Stimulated activated CD4-positive, alpha-beta T cell treated with anti-CD3 and anti-CD28 coated beads, Interleukin-12 subunit alpha, Interleukin-12 subunit beta, amount 100 ng/mL, for 4 hours (primary cell): ENCODE measurements around the gene AGXT.
A peak's percentile ranks its signal among the peaks of the same experiment; 100 is the strongest.

Experiments
- DNase-seq: peaks from one replicate; pipeline ENCODE4 v3.0.0-alpha.2; 2020

Gene AGXT

DNA sequence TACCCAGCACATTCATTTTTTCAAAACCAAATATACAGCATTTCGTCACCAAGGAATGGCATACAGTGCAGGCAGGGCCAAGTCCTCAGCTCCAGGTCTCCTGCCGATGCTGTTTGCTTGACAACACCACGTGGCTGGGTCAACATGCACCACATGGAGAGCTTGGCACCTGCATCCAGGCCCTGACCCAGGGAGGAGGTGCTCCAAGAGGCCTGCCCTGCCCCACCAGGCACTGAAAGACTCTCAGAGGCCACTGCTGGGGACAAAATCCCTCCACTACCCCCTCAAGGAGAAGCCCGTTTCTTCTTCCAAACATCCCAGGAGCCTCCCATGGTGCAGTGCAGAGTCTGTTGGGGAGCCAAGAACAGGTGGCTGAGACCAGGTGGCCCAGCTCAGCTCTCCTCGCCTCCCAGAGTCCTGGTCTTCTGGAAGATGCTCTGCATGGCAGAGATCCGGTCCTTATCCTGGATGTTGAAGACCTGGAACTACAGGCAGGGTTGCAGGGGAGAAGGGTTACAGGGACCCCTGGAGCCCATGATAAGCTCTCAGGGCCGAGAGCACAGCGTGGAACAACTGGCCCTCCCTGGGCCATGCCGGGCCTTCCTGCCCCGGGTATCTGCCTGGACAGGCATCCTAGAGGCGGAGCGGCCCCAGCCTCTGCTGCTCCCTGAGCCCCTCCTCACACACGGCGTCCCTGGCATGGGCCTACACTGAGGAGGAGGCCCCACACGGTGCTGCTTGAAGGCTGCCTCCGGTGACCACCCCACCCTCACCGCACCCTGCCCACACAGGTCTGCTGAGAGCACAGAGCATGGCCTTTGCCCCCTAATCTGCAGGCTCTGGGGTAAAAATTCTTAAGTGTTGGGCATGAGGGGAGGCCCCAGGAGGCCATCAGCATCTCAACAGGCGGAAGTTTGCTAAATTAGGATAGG lies 18.3 kb downstream of the AGXT start:
- DNase-seq = no peak

DNA sequence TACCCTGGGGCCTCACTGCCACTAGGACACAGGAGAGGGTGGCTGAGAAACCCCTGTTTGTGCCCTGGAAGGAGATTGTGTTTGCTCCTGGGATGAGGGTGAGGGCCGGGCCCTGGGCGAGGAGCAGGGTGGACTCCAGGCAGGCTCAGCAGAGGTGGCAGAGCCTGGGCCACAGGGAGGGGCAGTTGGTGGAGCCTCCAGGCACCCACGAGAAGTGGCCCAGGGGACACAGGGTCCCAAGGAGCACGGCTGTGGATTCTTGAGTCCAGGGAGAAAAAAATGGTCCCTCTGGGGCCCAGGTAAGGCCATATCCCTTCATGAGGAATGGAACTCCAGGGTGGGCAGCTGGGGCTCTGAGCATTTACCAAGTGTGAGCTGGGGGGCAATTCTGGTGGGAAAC lies 19.0 kb downstream of the AGXT start:
- DNase-seq = no peak

DNA sequence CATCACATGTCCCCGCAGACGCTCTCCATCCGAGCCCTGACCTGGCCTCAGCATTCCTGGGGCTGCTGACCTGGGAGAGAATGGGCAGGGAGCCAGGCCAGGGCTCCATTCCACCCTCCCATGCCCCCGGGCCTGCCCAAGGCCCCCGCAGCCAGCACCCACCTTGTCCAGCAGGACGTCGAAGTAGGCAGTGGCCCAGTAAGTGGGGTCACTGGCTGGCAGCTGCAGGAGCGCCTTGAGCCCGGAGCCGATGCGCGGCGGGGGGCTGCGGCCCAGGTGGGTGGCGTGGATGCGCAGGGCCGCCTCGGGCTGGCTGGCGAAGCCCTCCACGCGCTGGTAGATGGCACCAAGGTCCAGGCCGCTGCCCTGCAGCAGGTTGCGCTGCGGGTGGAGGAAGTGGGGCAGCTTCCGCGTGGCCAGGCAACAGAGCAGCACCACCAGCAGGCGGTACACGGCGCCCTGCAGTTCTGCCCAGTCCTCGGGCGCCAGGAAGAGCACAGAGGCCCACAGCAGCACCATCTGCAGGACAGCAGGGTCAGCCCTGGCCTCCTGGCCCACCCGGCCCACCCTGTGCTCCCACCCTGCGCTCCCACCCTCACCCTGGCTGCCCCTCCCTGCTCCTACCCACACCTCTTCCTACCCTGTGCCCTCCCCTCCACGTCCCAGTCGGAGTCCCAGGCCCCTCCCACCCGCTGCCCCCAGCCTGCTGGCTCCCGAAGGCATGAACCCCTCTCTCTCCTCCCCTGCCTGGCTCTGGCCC lies 19.7 kb downstream of the AGXT start:
- DNase-seq = no peak

DNA sequence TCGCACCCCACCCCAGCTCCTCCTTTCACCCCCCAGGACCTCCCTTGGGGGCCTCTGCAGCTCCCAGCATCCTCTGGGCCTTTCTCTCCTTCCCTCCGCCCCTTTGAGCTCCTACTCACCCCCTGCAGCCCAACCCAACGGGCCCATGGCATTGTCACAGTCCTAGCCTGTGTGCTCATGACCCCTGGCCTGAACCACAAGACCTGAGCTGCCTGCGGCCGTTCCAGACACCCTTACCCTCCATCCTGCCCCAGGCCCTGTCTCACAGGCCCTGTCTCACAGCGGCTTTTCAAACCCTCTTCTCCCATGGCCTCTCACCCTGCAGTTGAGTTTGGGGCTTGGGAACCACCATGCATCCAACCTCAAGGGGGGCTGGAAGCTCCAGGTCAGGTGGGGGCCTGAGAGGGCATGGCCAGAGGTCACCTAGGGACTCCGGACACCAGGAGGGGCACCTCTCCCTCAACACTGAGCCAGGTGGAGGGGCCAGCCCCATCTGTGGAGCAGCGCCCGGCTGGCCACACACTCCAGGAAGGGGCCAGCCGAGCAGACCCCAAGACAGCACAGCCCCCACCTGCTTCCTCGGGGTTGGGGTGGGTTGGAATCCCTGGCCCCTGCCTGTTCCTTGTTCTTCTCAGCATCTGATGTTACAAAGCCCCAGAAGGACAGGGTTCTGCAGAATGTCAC lies 20.4 kb downstream of the AGXT start:
- no peak for DNase-seq

DNA sequence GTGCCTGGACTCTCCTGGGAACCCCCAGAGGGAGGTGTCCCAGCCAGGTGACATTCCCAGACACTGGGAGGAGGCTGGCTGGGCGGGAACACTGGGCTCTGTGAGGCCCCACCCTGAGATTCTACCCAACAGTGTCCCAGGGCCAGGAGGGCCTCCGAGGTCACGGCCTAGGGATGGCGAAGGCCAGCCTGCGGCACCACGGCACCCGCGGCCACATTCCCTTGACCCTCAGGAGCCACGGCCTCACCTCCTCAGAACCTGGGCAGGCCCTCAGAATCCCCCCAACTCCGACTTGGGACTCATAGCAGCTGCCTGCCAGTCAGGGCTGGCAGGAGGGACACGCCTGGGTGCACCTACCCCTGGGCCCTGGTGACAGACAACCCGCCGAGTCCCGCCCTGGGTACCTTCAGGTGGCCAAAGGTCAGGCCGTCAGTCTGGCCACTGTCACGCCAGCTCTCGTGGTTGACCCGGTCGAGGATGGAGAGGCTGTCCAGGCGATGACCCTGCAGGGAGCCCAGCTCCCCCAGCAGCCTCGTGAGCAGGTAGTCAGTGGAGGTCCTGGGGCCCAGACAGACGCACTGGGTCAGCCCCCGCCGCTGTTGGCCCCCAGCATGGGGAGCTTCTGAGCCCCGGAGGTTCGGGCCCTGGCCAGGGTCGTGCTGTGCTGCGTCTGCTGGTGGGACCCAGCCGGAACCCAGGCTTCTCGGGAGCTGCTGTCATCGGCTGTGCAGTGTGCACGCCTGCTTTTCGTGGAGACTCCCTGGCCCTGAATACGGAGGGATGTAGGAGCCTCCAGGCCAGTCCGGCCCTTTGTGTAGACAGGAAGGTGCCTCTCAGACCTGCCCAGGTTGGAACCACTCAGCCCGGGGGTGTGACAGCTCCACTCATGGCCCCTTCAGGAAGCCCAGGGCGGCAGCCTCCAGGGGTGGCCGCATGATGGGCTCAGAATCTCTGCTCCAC lies 21.3 kb downstream of the AGXT start:
- no peak for DNase-seq

GRCh38 chr2:240890691-240891090 lies 22.1 kb downstream of the AGXT start:
- DNase-seq = no peak

GRCh38 chr2:240891492-240892340 lies 23.1 kb downstream of the AGXT start:
- no peak for DNase-seq

GRCh38 chr2:240892356-240892755 lies 23.7 kb downstream of the AGXT start:
- DNase-seq = no peak

- no peak for DNase-seq
These were observed 24.3 kb downstream of the AGXT start for GRCh38 chr2:240892925-240893324.

DNA sequence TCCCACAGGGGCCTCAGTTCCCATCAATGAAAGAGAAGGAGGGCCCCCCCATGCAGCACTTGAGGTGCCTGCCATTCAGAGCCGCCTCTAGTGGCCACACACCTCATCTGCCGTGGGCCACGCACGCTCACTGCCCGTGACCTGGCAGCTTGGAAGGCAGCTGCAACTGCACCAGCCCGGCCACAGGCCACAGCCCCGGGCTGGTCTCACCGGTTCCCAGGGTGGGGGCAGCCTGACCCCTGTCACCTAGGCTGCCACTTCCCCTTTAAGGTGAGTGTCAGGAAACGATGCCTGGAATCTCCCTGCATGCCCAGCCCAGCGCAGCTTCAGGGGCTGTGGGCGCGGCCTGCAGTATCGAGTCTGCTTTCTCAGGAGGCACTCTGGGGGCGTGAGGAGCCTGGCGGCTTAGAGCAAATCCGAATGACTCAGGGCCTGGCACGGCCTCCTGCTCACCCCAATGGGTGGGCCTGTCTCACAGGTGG lies 24.8 kb downstream of the AGXT start:
- DNase-seq = peak; percentile 62

DNA sequence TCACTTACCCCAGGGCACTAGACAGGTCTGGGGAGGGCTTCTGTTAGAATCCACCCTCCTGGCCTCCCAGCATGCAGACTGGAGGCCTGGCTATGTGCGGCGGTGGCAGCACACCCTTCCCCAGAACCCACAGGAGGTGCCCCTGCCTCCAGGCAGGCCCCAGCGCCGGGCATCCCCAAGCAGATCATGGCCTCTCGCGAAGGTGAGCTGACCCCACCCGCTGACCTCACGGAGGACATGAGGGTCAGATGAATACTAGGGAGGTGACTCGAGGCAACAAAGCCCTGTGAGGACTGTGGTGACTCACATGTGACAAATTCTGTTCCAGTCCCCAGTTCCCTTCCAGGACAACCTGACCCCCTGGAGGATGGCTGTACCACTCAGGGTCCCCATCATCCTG lies 25.4 kb downstream of the AGXT start:
- DNase-seq = no peak

DNA sequence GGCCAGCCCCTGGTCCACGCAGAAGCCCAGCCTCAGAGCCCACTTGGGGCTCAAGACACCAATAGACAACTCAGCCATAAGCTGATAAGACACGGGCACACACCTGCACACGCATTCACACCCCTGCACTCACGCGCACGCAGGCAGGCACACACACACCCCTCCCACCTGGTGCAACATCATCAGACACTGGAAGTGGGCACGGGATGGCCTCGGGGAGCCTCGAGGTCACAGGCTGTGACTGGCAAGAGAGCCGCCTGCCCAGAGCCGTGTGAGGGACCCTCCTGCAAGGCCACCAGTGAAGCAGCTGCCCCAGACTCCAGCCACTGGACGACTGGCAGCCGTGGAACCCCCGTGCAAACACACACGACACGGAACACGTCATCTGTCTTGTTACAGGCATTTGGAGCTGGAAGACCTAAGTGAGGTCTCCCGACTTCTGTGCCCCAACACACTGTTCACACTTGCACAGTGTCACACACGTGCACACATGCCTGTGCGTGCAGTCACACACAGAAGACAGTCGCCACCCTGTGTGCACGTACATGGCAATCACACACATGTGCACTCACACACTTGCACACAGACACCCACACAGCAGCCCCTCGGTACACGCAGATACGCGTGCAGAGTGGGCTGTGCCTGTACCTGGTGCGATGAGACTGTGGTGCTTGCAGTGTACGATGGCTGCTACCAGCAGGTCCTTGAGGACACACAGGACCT lies 26.4 kb downstream of the AGXT start:
- DNase-seq = no peak

DNA sequence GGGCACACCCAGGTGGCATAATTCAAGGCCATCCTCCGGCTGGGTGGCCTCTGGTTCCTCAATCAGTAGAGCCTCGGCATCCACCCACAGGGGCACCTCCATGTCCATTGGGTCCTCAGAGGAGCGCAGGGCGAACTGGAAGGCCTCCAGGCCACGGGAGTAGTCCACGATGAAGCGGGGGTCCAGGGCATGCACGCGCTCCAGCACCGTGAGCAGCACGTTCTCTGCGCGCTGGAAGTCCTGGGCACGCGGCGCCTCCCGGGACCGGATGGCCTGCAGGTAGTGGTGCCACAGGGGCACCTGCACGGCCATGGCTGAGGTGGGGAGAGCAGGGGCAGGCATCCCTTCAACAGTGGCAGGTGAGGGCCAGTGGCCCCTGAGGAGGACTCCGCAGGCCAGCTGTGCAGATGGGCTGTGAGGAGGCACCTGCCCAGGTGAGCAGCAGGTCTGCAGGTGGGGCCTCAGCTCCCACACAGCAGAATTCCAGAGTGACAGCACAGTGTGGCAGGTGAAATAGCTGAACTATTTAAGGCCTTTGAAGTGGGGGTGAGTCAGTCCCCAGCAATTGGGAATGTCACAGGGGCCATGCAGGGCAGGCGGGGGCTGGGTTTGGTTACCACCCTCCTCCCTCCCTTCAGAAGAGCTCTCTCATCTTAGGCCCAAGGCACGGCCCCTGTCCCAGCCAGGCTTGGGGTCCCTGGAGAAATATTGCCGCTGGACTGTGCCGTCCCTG lies 27.2 kb downstream of the AGXT start, which contains the start of gene MAB21L4:
MAB21L4 (minus strand) TSS at position 501 of the 733 bp plus-strand sequence; CDS start at position 342, 159 bp downstream.
- DNase-seq = no peak

- no peak for DNase-seq
These were observed 27.8 kb downstream of the AGXT start for GRCh38 chr2:240896394-240896793.

DNA sequence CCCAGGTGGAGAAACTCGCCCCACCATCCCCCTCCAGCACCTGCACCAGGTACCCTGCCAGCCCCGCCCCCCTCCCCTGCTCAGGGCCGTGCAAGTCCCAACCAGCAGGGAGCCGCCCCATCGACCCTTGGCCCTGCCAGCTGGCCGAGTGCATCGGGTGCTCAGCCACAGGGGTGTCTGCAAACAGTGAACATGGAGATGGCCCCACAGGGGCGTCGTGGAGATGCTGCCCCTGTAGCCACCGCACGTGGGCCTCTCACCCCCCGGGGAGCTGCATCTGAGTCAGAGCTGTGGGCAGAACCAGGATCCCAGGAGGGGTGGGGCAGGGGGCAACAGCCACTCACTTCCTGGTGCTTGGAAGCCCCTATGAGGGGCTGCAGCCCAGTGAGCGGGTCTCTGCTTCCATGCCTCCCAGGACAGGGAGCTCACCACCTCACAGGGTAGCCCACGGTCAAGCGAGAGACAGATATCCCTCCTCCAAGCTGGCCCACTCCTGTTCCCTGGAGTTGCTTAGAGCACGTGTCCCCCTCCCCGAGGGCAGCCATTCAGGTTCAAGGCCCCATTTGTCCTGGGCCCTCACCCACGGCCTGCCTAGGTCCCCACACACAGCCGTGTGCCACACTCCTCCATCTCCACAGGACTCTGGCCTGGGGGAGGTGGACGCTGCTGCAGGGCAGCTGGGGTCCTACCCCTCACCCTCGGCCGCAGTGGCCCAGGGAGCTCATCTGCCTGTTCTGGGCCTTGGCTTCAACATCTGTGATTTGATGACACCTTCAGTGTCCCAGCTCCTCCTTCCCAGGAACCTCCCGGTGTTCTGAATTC lies 28.5 kb downstream of the AGXT start:
- no peak for DNase-seq

- no peak for DNase-seq
These were observed 29.6 kb downstream of the AGXT start for GRCh38 chr2:240898108-240898730.

DNA sequence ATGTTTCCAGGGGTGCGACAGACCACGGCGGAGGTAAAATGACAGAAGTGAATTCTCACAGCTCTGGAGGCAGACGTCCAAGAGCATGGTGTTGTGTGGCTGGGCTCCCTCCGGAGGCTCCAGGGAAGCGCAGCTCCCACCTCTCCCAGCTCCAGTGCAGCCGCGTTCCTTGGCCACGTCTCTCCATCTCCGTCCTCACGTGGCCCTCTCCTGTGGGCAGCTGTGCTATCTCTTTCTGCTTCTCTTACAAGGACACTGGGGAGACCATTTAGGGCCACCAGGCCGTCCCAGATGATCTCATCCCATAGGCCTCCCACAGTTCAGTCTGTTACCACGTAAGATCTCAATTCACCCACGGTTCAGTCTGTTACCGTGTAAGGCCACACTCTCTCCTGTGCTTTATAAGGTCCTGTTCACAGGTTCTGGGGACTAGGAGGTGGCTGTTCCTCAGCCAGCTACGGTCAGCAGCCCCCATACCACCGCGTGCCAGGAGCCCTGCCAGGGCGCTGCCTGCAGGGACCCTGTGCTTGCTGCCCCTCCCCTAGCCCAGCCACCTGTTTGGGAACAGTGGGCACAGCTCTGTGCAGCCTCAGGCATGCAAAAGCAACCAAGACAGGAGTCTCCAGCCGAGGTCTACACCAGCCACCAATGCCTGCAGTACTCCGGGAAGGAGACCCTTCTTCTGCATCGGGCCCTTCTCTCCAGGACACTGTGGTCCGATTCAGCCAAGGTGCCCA lies 30.3 kb downstream of the AGXT start:
- DNase-seq = no peak
